Mesendoderm (in vitro differentiated cells): ENCODE data around the gene PIAS4.
A peak's percentile ranks its signal among the peaks of the same experiment; 100 is the strongest.

Experiments
- DNase-seq: peaks from one replicate; pipeline ENCODE4 v3.0.0; 2013
- H2AK5ac ChIP-seq: 2 replicates; pipeline ENCODE4 v1.6.1; 2013; ENCODE audit warnings: low read length, inconsistent platforms
- H2BK120ac ChIP-seq: 2 replicates; pipeline ENCODE4 v1.6.1; 2013; ENCODE audit warnings: low read depth, mild to moderate bottlenecking, low read length, moderate library complexity, mixed read lengths
- H2BK15ac ChIP-seq: replicated peaks from 2 replicates; pipeline ENCODE4 v1.6.1; 2013; ENCODE audit warnings: low read depth, mild to moderate bottlenecking, moderate library complexity
- H2BK5ac ChIP-seq: 2 replicates; pipeline ENCODE4 v1.6.1; 2013; ENCODE audit warnings: low read length, inconsistent platforms
- H3K18ac ChIP-seq: 2 replicates; pipeline ENCODE4 v1.6.1; 2013; ENCODE audit warnings: mild to moderate bottlenecking, low read length, mixed read lengths
- H3K23ac ChIP-seq: one replicate; pipeline ENCODE4 v1.6.1; 2013; ENCODE audit warnings: low read length
- H3K27ac ChIP-seq: 2 replicates; pipeline ENCODE4 v1.5.1; 2013; ENCODE audit warnings: low read depth, mild to moderate bottlenecking, inconsistent platforms, low read length, moderate library complexity
- H3K27me3 ChIP-seq: 2 replicates; pipeline ENCODE4 v1.6.1; 2013; ENCODE audit warnings: low read length, control low read depth, mild to moderate bottlenecking, inconsistent platforms; ENCODE audit not compliant: insufficient read depth, poor library complexity
- H3K36me3 ChIP-seq: 2 replicates; pipeline ENCODE4 v1.6.1; 2013; ENCODE audit warnings: low read length, inconsistent platforms; ENCODE audit not compliant: control insufficient read depth, insufficient read depth
- H3K4ac ChIP-seq: one replicate; pipeline ENCODE4 v1.6.1; 2013; ENCODE audit warnings: low read depth, mild to moderate bottlenecking, low read length, moderate library complexity
- H3K4me1 ChIP-seq: 2 replicates; pipeline ENCODE4 v1.6.1; 2013; ENCODE audit warnings: low read depth, low read length, inconsistent platforms; ENCODE audit not compliant: control insufficient read depth
- H3K4me2 ChIP-seq: 2 replicates; pipeline ENCODE4 v1.6.1; 2013; ENCODE audit warnings: low read length
- H3K4me3 ChIP-seq: 2 replicates; pipeline ENCODE4 v1.5.1; 2013; ENCODE audit warnings: mild to moderate bottlenecking, low read length
- H3K56ac ChIP-seq: one replicate; pipeline ENCODE4 v1.6.1; 2013; ENCODE audit warnings: low read length
- H3K79me1 ChIP-seq: 2 replicates; pipeline ENCODE4 v1.6.1; 2013; ENCODE audit warnings: low read length, inconsistent platforms
- H3K79me2 ChIP-seq: 2 replicates; pipeline ENCODE4 v1.6.1; 2013; ENCODE audit warnings: mild to moderate bottlenecking, low read length; ENCODE audit not compliant: control insufficient read depth, insufficient read depth
- H3K9ac ChIP-seq: 2 replicates; pipeline ENCODE4 v1.6.1; 2013; ENCODE audit warnings: low read length, inconsistent platforms
- H4K5ac ChIP-seq: one replicate; pipeline ENCODE4 v1.6.1; 2013; ENCODE audit warnings: low read length
- H4K8ac ChIP-seq: one replicate; pipeline ENCODE4 v1.6.1; 2013; ENCODE audit warnings: low read depth, mild to moderate bottlenecking, control low read depth, low read length, moderate library complexity
- WGBS: extraction: QIAGEN DNeasy Blood & Tissue Kit; methylation state at CpG from one replicate; pipeline ENCODE4 v1.1.7; 2013; ENCODE audit warnings: low lambda C conversion rate, missing lambda C conversion rate; ENCODE audit not compliant: insufficient coverage; ENCODE audit errors: extremely low coverage; 5-methylcytosine and 5-hydroxymethylcytosine counted together

Gene PIAS4

GRCh38 chr19:4059891-4060620 lies 52.5 kb downstream of the PIAS4 start:
- Histone ChIP-seq H2AK5ac (no peak overlapping the region), H4K5ac (no peak overlapping the region), H2BK15ac (no peak overlapping the region), H2BK120ac (no peak overlapping the region), H3K56ac (no peak overlapping the region), H3K36me3 (peaks cover 1% of the 10 kb centered on the region), H3K23ac (no peak overlapping the region), H3K4me2 (no peak overlapping the region), H3K4me1 (no peaks in the 10 kb centered on the region), H3K79me1 (peaks cover 22% of the 10 kb centered on the region), H3K18ac (no peak overlapping the region), H3K4ac (no peak overlapping the region), H3K79me2 (peaks cover 83% of the 10 kb centered on the region), H2BK5ac (no peak overlapping the region), H3K27ac (no peak overlapping the region), H3K4me3 (no peak overlapping the region), H3K9ac (no peak overlapping the region), H3K27me3 (no peaks in the 10 kb centered on the region), H4K8ac (no peak overlapping the region)
- no CpG with 5 or more reads among the region's 42 CpGs for WGBS
- DNase-seq = no peak

- Histone ChIP-seq H3K36me3 (peaks cover 1% of the 10 kb centered on the region), H2BK15ac (no peak overlapping the region), H3K27me3 (no peaks in the 10 kb centered on the region), H4K8ac (no peak overlapping the region), H3K56ac (no peak overlapping the region), H2AK5ac (no peak overlapping the region), H2BK120ac (no peak overlapping the region), H3K23ac (no peak overlapping the region), H3K4me3 (no peak overlapping the region), H3K4me1 (no peaks in the 10 kb centered on the region), H3K9ac (no peak overlapping the region), H3K4me2 (no peak overlapping the region), H3K27ac (no peak overlapping the region), H3K79me2 (peaks cover 83% of the 10 kb centered on the region), H3K18ac (no peak overlapping the region), H2BK5ac (no peak overlapping the region), H3K4ac (no peak overlapping the region), H3K79me1 (peaks cover 22% of the 10 kb centered on the region), H4K5ac (no peak overlapping the region)
- no peak for DNase-seq
- WGBS = no CpG with 5 or more reads among the region's 16 CpGs
These were observed 53.2 kb downstream of the PIAS4 start for GRCh38 chr19:4060621-4061177.

DNA sequence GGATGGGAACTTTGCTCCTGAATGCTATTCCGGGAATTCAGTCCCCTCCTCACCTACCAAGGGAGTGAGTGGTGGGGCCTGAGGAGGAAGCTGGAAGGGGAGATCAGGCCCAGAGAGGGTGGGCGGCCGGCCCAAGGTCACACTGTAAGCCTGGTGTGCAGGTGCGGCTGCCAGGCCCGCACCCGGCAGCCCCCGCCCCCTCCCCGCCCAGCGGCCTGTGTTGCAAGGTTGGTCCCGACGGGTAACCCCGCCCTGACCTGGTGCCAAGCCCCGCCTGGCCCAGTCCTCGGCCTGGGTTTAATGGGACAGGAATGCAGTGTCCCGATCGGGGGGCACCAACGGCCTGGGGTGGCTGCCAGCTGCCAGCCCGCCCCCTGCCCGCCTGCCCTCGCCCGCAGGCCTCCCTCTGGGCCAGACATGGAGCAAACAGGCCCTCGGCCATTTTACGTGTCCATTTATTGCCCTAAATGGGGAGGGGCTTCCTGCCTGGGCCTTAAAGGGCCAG lies 53.7 kb downstream of the PIAS4 start:
- no CpG with 5 or more reads among the region's 23 CpGs for WGBS
- no peak for DNase-seq
- H3K27ac ChIP-seq = no peak overlapping the region
- no peak overlapping the region for H3K9ac ChIP-seq
- no peak overlapping the region for H2BK15ac ChIP-seq
- H3K23ac ChIP-seq = no peak overlapping the region
- peaks cover 78% of the 10 kb centered on the region for H3K79me2 ChIP-seq
- H2BK120ac ChIP-seq = no peak overlapping the region
- no peak overlapping the region for H3K4me3 ChIP-seq
- no peak overlapping the region for H2AK5ac ChIP-seq
- no peak overlapping the region for H3K4ac ChIP-seq
- no peaks in the 10 kb centered on the region for H3K4me1 ChIP-seq
- H4K8ac ChIP-seq = no peak overlapping the region
- no peak overlapping the region for H3K18ac ChIP-seq
- H3K56ac ChIP-seq = no peak overlapping the region
- no peak overlapping the region for H2BK5ac ChIP-seq
- no peak overlapping the region for H4K5ac ChIP-seq
- no peak overlapping the region for H3K4me2 ChIP-seq
- peaks cover 17% of the 10 kb centered on the region for H3K79me1 ChIP-seq
- H3K36me3 ChIP-seq = peaks cover 1% of the 10 kb centered on the region
- H3K27me3 ChIP-seq = no peaks in the 10 kb centered on the region

DNA sequence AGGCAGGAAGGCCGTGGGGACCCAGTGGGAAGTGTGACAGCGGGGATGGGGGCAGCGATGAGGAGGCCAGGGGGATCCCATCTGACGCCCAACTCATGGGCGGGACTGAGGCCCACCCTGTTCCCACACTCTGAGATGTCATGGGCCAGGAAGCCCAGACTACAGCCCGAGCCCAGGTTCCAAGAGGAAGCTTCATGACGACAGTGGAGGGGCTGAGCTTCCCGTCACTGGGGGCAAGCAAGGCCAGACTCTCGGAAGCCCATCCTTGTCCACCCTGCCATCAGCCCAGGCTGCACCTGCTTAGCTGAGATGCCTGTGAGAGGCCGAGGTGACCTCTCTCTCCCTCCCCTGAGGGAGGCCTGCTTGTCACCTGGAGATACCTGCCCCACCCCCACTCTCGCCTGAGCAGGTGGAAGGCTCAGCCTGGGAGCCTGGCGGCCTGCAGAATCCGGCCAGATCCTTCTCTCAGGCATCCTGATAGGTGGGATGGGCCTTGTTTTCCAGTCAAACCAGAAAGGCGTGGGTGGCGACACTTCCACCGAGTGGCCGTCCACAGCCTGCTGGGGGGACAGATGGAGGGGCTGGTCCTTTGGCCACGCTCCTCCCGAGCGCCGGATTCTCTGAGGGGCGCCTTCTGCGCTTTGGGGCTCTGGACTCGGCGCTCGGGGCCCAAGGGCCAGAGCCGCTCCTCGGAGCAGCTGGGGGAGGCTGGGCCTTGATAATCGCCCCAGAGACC lies 54.3 kb downstream of the PIAS4 start:
- Histone ChIP-seq H3K4me1 (no peaks in the 10 kb centered on the region), H3K36me3 (peaks cover 1% of the 10 kb centered on the region), H3K27ac (no peak overlapping the region), H3K23ac (no peak overlapping the region), H3K4me3 (no peak overlapping the region), H3K79me2 (peaks cover 77% of the 10 kb centered on the region), H3K56ac (no peak overlapping the region), H4K5ac (no peak overlapping the region), H2BK120ac (no peak overlapping the region), H2AK5ac (no peak overlapping the region), H3K27me3 (no peaks in the 10 kb centered on the region), H3K4me2 (no peak overlapping the region), H2BK15ac (no peak overlapping the region), H2BK5ac (no peak overlapping the region), H3K9ac (no peak overlapping the region), H4K8ac (no peak overlapping the region), H3K79me1 (peaks cover 17% of the 10 kb centered on the region), H3K18ac (no peak overlapping the region), H3K4ac (no peak overlapping the region)
- DNase-seq = no peak
- WGBS = no CpG with 5 or more reads among the region's 29 CpGs

DNA sequence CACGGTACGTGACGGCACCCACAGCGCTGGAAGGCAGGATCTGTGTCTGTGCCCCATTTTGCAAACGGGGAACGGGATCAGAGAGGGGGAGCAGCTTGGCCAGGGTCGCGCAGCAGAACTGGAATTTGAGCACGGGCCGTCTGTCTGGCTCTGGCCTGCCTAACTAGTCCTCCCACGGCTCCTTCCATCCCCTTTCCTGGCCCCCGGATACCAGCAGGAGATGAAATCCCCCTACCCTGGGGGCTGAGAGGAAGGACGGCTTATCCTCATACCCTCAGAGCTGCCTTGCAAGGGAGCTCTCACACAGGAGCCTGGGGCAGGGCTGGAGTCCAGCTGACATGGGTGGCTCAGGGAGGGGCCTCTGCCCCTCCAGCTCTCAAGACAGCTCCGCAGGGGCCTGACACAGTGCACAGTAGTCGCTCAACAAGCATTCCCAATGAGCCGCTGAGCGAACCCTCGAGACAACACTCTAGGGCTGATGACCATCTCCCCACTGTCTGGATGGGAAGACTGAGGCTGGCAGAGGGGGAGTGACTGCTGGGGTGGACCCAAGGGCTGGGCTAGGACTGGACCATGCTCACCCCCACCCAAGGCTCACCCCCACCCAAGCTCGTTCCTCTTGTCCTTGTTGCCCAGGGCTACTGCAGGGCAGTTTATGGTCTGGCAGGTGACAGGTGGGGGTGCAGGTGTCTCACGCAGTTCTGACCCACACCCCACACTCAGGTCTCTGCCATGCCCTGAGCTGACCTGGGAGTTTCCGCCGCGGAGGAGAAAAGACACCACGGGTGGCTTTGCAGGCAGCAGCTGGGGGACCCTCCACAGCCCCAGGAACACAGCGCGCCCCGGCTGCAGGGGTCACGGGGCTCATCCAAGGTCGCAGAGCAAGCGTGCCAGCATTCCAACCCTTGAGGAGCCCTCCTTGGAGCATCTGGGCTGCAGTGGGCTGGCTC lies 55.2 kb downstream of the PIAS4 start:
- no CpG with 5 or more reads among the region's 30 CpGs for WGBS
- Histone ChIP-seq H3K27ac (no peak overlapping the region), H3K4me3 (no peak overlapping the region)

More for the DNA sequence above, 55.2 kb downstream of the PIAS4 start:
- Histone ChIP-seq H2AK5ac (no peak overlapping the region), H2BK120ac (no peak overlapping the region), H3K4me1 (no peaks in the 10 kb centered on the region), H3K4me2 (no peak overlapping the region), H3K4ac (no peak overlapping the region), H3K56ac (no peak overlapping the region), H3K79me2 (peaks cover 72% of the 10 kb centered on the region), H2BK15ac (no peak overlapping the region), H3K18ac (no peak overlapping the region), H3K79me1 (peaks cover 17% of the 10 kb centered on the region), H4K8ac (no peak overlapping the region), H3K36me3 (peaks cover 1% of the 10 kb centered on the region), H3K9ac (no peak overlapping the region), H2BK5ac (no peak overlapping the region), H3K27me3 (no peaks in the 10 kb centered on the region), H4K5ac (no peak overlapping the region), H3K23ac (peak overlapping the region; percentile 89)
- no peak for DNase-seq
